GM12891 (cell line): ENCODE measurements around the gene STK32B.

Experiments
- PAX5 ChIP-seq: IDR thresholded peaks from 2 replicates; pipeline ENCODE4 v1.6.1; 2011; ENCODE audit warnings: low read length, moderate library complexity, mild to moderate bottlenecking; ENCODE audit not compliant: insufficient read depth, severe bottlenecking
- POLR2A ChIP-seq: IDR thresholded peaks from 2 replicates; pipeline ENCODE4 v1.6.1; 2011; ENCODE audit warnings: low read depth, low read length, control low read depth
- POLR2AphosphoS5 ChIP-seq: IDR thresholded peaks from 2 replicates; pipeline ENCODE4 v1.6.1; 2011; ENCODE audit warnings: low read depth, low read length, control low read depth
- SPI1 ChIP-seq: IDR thresholded peaks from 2 replicates; pipeline ENCODE4 v1.6.1; 2011; ENCODE audit warnings: low read depth, low read length, control low read depth
- TAF1 ChIP-seq: IDR thresholded peaks from 2 replicates; pipeline ENCODE4 v1.6.1; 2011; ENCODE audit warnings: low read depth, low read length, control low read depth

DNA sequence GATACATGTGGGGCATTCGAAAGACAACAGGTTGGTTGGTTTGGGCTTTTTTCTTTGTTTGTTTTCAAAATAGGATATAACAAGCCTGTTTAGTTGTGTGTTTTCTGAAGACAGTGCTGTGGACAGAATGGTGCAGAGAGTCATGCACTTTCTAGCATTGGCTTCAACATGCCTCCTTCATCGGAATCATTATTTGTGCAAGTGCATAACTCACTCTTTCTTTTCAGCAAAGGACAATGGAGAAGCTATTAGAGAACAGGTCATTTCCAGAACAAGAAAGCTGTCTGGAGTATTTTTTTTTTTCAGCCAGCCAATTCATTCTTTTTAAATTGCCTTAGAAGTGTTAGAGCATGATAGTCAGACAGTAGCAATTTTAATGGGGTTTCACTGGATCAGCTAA, 225.8 kb downstream of the STK32B start:
- TF ChIP-seq POLR2AphosphoS5 (no peak), TAF1 (no peak), POLR2A (no peak), SPI1 (no peak), PAX5 (no peak)
